ENCODE data around the gene NME1. TPM values are rescaled to one million over a fixed set of nuclear protein-coding genes. Genes with fewer than 3 reads are reported as not detected.

The NME1 gene
- total and polyA plus RNA-seq, 10 of the 15 experiments (the other 5 are each of a cell fraction or from before 2014, with no cell fraction given), result 273 to 1,362 (median 455) TPM

GRCh38 chr17:51153210-51154072, at the start of gene NME1 (continued):
- peak; percentile 98 for TF ChIP-seq SIN3A (IDR thresholded peaks at IDR 0.05; ENCODE audit: low read depth, low read length)
- TF ChIP-seq HDAC6 (IDR thresholded peaks at IDR 0.05; ENCODE audit: unreplicated experiment), result no peak
- TF ChIP-seq SP1 (IDR thresholded peaks at IDR 0.05; ENCODE audit: low read depth, low read length), result peak; percentile 95
- peak; percentile 13; the same call in 1 of the 2 replicates for TF ChIP-seq JUND (IDR thresholded peaks at IDR 0.05; ENCODE audit: low read depth, low read length)
- TF ChIP-seq RUNX3 (IDR thresholded peaks at IDR 0.05; ENCODE audit: low read length), result peak; percentile 79
- peak; percentile 100 for TF ChIP-seq EGR1 (IDR thresholded peaks at IDR 0.05; ENCODE audit: borderline replicate concordance in 1 of 2, low read depth in 2 of 2, low read length in 2 of 2)
- TF ChIP-seq, protein P1, sequence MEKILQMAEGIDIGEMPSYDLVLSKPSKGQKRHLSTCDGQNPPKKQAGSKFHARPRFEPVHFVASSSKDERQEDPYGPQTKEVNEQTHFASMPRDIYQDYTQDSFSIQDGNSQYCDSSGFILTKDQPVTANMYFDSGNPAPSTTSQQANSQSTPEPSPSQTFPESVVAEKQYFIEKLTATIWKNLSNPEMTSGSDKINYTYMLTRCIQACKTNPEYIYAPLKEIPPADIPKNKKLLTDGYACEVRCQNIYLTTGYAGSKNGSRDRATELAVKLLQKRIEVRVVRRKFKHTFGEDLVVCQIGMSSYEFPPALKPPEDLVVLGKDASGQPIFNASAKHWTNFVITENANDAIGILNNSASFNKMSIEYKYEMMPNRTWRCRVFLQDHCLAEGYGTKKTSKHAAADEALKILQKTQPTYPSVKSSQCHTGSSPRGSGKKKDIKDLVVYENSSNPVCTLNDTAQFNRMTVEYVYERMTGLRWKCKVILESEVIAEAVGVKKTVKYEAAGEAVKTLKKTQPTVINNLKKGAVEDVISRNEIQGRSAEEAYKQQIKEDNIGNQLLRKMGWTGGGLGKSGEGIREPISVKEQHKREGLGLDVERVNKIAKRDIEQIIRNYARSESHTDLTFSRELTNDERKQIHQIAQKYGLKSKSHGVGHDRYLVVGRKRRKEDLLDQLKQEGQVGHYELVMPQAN (conservative IDR thresholded peaks at IDR 0.05), result peak; percentile 97
- no peak for TF ChIP-seq FOS (IDR thresholded peaks at IDR 0.05; ENCODE audit: borderline replicate concordance, extremely low read depth, insufficient read length)
- no peak for TF ChIP-seq YBX1 (IDR thresholded peaks at IDR 0.05)
- peak in 1 of 2 experiments; percentile 40; a peak in 1 of 4 replicates for TF ChIP-seq EP300 (IDR thresholded peaks at IDR 0.05; ENCODE audit: borderline replicate concordance in 1 of 2, control insufficient read depth in 1 of 2, low read depth in 2 of 2, low read length in 2 of 2)
- TF ChIP-seq STAT3 (IDR thresholded peaks at IDR 0.05; ENCODE audit: low read depth, low read length), result peak; percentile 79; the same call in 1 of the 2 replicates
- TF ChIP-seq DPF2 (IDR thresholded peaks at IDR 0.05), result peak; percentile 71; the same call in 1 of the 2 replicates
- TF ChIP-seq NFYA (IDR thresholded peaks at IDR 0.05; ENCODE audit: borderline replicate concordance, low read depth, low read length), result no peak
- TF ChIP-seq MTA3 (IDR thresholded peaks at IDR 0.05; ENCODE audit: borderline replicate concordance, low read length), result no peak
- peak; percentile 99 for TF ChIP-seq NBN (IDR thresholded peaks at IDR 0.05)
- TF ChIP-seq GABPA (IDR thresholded peaks at IDR 0.05; ENCODE audit: low read depth), result peak; percentile 100
- no peak for TF ChIP-seq CHD4 (IDR thresholded peaks at IDR 0.05)
- peak; percentile 70 for TF ChIP-seq MTA2 (IDR thresholded peaks at IDR 0.05; ENCODE audit: low read depth)
- TF ChIP-seq RELB (IDR thresholded peaks at IDR 0.05; ENCODE audit: low read depth), result peak; percentile 95
- TF ChIP-seq ZNF24 (IDR thresholded peaks at IDR 0.05), result peak; percentile 92
- TF ChIP-seq, protein P2, sequence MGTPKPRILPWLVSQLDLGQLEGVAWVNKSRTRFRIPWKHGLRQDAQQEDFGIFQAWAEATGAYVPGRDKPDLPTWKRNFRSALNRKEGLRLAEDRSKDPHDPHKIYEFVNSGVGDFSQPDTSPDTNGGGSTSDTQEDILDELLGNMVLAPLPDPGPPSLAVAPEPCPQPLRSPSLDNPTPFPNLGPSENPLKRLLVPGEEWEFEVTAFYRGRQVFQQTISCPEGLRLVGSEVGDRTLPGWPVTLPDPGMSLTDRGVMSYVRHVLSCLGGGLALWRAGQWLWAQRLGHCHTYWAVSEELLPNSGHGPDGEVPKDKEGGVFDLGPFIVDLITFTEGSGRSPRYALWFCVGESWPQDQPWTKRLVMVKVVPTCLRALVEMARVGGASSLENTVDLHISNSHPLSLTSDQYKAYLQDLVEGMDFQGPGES (IDR thresholded peaks at IDR 0.05), result peak; percentile 65; the same call in 1 of the 2 replicates
- peak; percentile 84 for TF ChIP-seq FOXM1 (IDR thresholded peaks at IDR 0.05; ENCODE audit: low read depth, low read length)
- no peak; the same call in 1 of the 2 replicates for TF ChIP-seq RBBP5 (conservative IDR thresholded peaks at IDR 0.05)
- no peak for TF ChIP-seq NFXL1 (IDR thresholded peaks at IDR 0.05; ENCODE audit: borderline replicate concordance)
- TF ChIP-seq EED (IDR thresholded peaks at IDR 0.05; ENCODE audit: low read depth), result peak; percentile 42; the same call in 1 of the 2 replicates
- TF ChIP-seq ZSCAN29 (IDR thresholded peaks at IDR 0.05), result peak; percentile 77; the same call in 1 of the 2 replicates

Measured in GM12878 (cell line).